GM15510 (cell line): ENCODE results near the gene CHAMP1.

Experiments used
- POLR2A ChIP-seq: IDR thresholded peaks from 3 replicates; pipeline ENCODE4 v1.6.1; 2011; ENCODE audit warnings: borderline replicate concordance; ENCODE audit not compliant: insufficient read length; ENCODE audit errors: extremely low read depth

Gene CHAMP1

GRCh38 chr13:114314074-114314912 is at the start of gene CHAMP1:
Gene CHAMP1, plus strand, starts transcription at chr13:114314503. Its CDS starts 9,340 bp downstream, at chr13:114323843.
- peak; percentile 95 for TF ChIP-seq POLR2A

GRCh38 chr13:114264886-114265611 is 49.3 kb upstream of the CHAMP1 start:
- TF ChIP-seq POLR2A = no peak

GRCh38 chr13:114266241-114266640 is 48.1 kb upstream of the CHAMP1 start:
- TF ChIP-seq POLR2A = no peak

GRCh38 chr13:114268344-114269280 is 45.7 kb upstream of the CHAMP1 start:
- no peak for TF ChIP-seq POLR2A

GRCh38 chr13:114269281-114269770 is 45.0 kb upstream of the CHAMP1 start:
- TF ChIP-seq POLR2A = no peak

GRCh38 chr13:114272977-114273376 is 41.3 kb upstream of the CHAMP1 start:
- no peak for TF ChIP-seq POLR2A

- no peak for TF ChIP-seq POLR2A
Measured at GRCh38 chr13:114275304-114275703, 39.0 kb upstream of the CHAMP1 start.

GRCh38 chr13:114279146-114279545 is 35.2 kb upstream of the CHAMP1 start:
- no peak for TF ChIP-seq POLR2A

GRCh38 chr13:114279758-114280355 is 34.4 kb upstream of the CHAMP1 start:
- no peak for TF ChIP-seq POLR2A

- TF ChIP-seq POLR2A = peak; percentile 92
Measured at GRCh38 chr13:114281351-114282040, 32.8 kb upstream of the CHAMP1 start, which contains the start of gene UPF3A. Gene UPF3A, plus strand, starts transcription at chr13:114281601. Its CDS starts 39 bp downstream, at chr13:114281640.

GRCh38 chr13:114282041-114282670 is 32.1 kb upstream of the CHAMP1 start:
- TF ChIP-seq POLR2A = no peak

GRCh38 chr13:114283576-114283975 is 30.7 kb upstream of the CHAMP1 start:
- no peak for TF ChIP-seq POLR2A

GRCh38 chr13:114284680-114285079 is 29.6 kb upstream of the CHAMP1 start:
- no peak for TF ChIP-seq POLR2A
